H1 (cell line): ENCODE measurements around the gene TFDP1.

ENCODE experiments used
- CEBPB ChIP-seq: IDR thresholded peaks from 2 replicates; pipeline ENCODE4 v1.6.1; 2012; ENCODE audit warnings: low read depth, low read length
- CHD1 ChIP-seq: IDR thresholded peaks from 2 replicates; pipeline ENCODE4 v1.6.1; 2012; ENCODE audit warnings: low read depth, low read length, improper control_type of control experiment
- CTCF ChIP-seq, 3 experiments: IDR thresholded peaks; 1 replicate in 2 of 3; 2 replicates in 1 of 3; pipeline versions ENCODE4 v1.5.1 to v1.6.1; 2011; ENCODE audit warnings: low read length in 3 of 3, mild to moderate bottlenecking in 3 of 3, inconsistent platforms in 2 of 3, low read depth in 1 of 3, moderate library complexity in 1 of 3; ENCODE audit not compliant: insufficient read depth in 1 of 3; ENCODE audit errors: control extremely low read depth in 1 of 3
- EZH2 ChIP-seq: fragments of 200-600 bp; sonication (generic); IDR thresholded peaks from 2 replicates; pipeline ENCODE4 v1.7.1; 2012; ENCODE audit warnings: low read depth, mild to moderate bottlenecking, moderate library complexity, low read length, inconsistent platforms; ENCODE audit not compliant: severe bottlenecking
- FOSL1 ChIP-seq: IDR thresholded peaks from 2 replicates; pipeline ENCODE4 v1.6.1; 2011; ENCODE audit warnings: mild to moderate bottlenecking, low read depth, low read length, moderate library complexity; ENCODE audit not compliant: insufficient read depth
- POLR2A ChIP-seq, 2 experiments: IDR thresholded peaks; 1 replicate in 1 of 2; 2 replicates in 1 of 2; pipeline ENCODE4 v1.6.1; 2011; ENCODE audit warnings: low read depth in 2 of 2, low read length in 2 of 2, mild to moderate bottlenecking in 2 of 2; ENCODE audit errors: control extremely low read depth in 1 of 2
- POLR2AphosphoS5 ChIP-seq: IDR thresholded peaks from 2 replicates; pipeline ENCODE4 v1.6.1; 2011; ENCODE audit warnings: low read depth, low read length
- RFX5 ChIP-seq: IDR thresholded peaks from 2 replicates; pipeline ENCODE4 v1.6.1; 2011; ENCODE audit warnings: low read depth, low read length, improper control_type of control experiment, borderline replicate concordance
- RXRA ChIP-seq: IDR thresholded peaks from 2 replicates; pipeline ENCODE4 v1.6.1; 2011; ENCODE audit warnings: low read depth, mild to moderate bottlenecking, low read length, moderate library complexity; ENCODE audit not compliant: insufficient read depth
- SRF ChIP-seq: IDR thresholded peaks from 2 replicates; pipeline ENCODE4 v1.6.1; 2011; ENCODE audit warnings: mild to moderate bottlenecking, low read depth, low read length, moderate library complexity
- TAF1 ChIP-seq: IDR thresholded peaks from 2 replicates; pipeline ENCODE4 v1.6.1; 2011; ENCODE audit warnings: mild to moderate bottlenecking, low read depth, low read length
- TCF12 ChIP-seq: IDR thresholded peaks from 2 replicates; pipeline ENCODE4 v1.6.1; 2011; ENCODE audit warnings: low read depth, mild to moderate bottlenecking, low read length
- TF ChIP-seq, protein P1 (sequence below): IDR thresholded peaks from 2 replicates; pipeline ENCODE4 v1.6.1; 2011; ENCODE audit warnings: low read depth, mild to moderate bottlenecking, low read length; ENCODE audit not compliant: insufficient read depth

- TF ChIP-seq CTCF (IDR thresholded peaks at IDR 0.05; ENCODE audit: control extremely low read depth in 1 of 3, insufficient read depth in 1 of 3, low read depth in 1 of 3, low read length in 3 of 3) = no peak
- no peak for TF ChIP-seq POLR2A (IDR thresholded peaks at IDR 0.05; ENCODE audit: control extremely low read depth in 1 of 2, low read depth in 2 of 2, low read length in 2 of 2)
- TF ChIP-seq EZH2 = no peak
- no peak for TF ChIP-seq POLR2AphosphoS5
- no peak for TF ChIP-seq TCF12
- TF ChIP-seq, protein P1, sequence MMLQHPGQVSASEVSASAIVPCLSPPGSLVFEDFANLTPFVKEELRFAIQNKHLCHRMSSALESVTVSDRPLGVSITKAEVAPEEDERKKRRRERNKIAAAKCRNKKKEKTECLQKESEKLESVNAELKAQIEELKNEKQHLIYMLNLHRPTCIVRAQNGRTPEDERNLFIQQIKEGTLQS = no peak
- TF ChIP-seq CEBPB = no peak
- TF ChIP-seq RXRA = no peak
- TF ChIP-seq SRF = no peak
- no peak for TF ChIP-seq CHD1
- TF ChIP-seq FOSL1 = no peak
- TF ChIP-seq TAF1 = no peak
- TF ChIP-seq RFX5 = no peak
Measured at GRCh38 chr13:113663934-113664333, 79.4 kb downstream of the TFDP1 start.
